Mammary epithelial cell (primary cell): ENCODE results near the gene BDKRB2.

ENCODE experiments used
- EZH2 ChIP-seq: IDR thresholded peaks from 2 replicates; pipeline ENCODE4 v1.6.1; 2012; ENCODE audit warnings: low read length, inconsistent platforms, borderline replicate concordance
- TF ChIP-seq, protein P1 (sequence below), 2 donors: IDR thresholded peaks in 1 of 2; conservative IDR thresholded peaks in 1 of 2; 2 replicates each; pipeline ENCODE4 v1.5.1; 2011 to 2012; ENCODE audit warnings: inconsistent platforms in 2 of 2, low read length in 2 of 2, mild to moderate bottlenecking in 2 of 2, control low read depth in 1 of 2, low read depth in 1 of 2; ENCODE audit not compliant: insufficient read depth in 1 of 2; ENCODE audit errors: extremely low read depth in 1 of 2

DNA sequence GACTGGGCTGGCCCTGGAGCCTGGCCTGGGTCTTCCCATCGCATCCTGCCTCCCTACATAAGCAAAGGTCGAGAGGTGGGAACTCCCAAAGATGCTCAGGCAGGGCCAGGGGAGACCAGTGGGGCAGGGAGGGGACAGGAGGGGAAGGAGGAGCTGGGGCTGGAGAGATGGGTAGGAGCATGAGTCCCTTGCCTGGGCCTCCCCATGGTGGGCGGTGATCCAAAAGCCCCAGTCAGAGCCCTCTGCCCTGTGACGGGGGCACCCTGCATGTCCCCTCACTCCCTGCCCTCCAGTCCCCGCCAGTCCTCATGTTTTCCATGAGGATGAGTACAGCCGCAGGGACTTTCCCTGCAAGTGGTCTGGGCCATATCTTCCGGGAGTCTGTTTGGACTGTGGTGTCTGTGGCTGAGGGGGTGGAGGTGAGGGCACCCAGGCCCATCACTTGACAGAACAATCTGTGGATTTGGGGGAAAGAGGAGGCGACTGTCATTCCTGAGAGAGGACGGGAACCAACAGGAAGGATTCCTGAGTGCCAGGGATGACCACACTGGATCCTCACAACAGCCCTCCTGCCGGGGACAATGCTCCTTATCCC lies 9.3 kb downstream of the BDKRB2 start:
- TF ChIP-seq, protein P1, sequence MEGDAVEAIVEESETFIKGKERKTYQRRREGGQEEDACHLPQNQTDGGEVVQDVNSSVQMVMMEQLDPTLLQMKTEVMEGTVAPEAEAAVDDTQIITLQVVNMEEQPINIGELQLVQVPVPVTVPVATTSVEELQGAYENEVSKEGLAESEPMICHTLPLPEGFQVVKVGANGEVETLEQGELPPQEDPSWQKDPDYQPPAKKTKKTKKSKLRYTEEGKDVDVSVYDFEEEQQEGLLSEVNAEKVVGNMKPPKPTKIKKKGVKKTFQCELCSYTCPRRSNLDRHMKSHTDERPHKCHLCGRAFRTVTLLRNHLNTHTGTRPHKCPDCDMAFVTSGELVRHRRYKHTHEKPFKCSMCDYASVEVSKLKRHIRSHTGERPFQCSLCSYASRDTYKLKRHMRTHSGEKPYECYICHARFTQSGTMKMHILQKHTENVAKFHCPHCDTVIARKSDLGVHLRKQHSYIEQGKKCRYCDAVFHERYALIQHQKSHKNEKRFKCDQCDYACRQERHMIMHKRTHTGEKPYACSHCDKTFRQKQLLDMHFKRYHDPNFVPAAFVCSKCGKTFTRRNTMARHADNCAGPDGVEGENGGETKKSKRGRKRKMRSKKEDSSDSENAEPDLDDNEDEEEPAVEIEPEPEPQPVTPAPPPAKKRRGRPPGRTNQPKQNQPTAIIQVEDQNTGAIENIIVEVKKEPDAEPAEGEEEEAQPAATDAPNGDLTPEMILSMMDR (conservative IDR thresholded peaks at IDR 0.05 in 1 of 2, IDR thresholded peaks at IDR 0.05 in 1 of 2; ENCODE audit: extremely low read depth in 1 of 2, insufficient read depth in 1 of 2, low read depth in 1 of 2, low read length in 2 of 2) = no peak
- TF ChIP-seq EZH2 = no peak
